Vagina (tissue), 2 donors: ENCODE measurements around the gene EFNA1.

Experiments used
- POLR2A ChIP-seq, 2 donors: fragments of 450-650 bp; IDR thresholded peaks; one replicate each; pipeline ENCODE4 v1.6.1; 2017; ENCODE audit warnings: antibody characterized with exemption in 2 of 2, mild to moderate bottlenecking in 2 of 2, moderate library complexity in 2 of 2
- TF ChIP-seq, protein P1 (sequence below), 3 experiments: fragments of 450-650 bp in 2 of 3; fragments of 200-600 bp in 1 of 3; sonication (generic) in 1 of 3; IDR thresholded peaks; one replicate each; pipeline ENCODE4 v1.5.1; 2017 to 2019; ENCODE audit warnings: antibody characterized with exemption in 3 of 3, mild to moderate bottlenecking in 2 of 3, moderate library complexity in 2 of 3

GRCh38 chr1:155121249-155121648, 6.4 kb upstream of the EFNA1 start:
- TF ChIP-seq, protein P1, sequence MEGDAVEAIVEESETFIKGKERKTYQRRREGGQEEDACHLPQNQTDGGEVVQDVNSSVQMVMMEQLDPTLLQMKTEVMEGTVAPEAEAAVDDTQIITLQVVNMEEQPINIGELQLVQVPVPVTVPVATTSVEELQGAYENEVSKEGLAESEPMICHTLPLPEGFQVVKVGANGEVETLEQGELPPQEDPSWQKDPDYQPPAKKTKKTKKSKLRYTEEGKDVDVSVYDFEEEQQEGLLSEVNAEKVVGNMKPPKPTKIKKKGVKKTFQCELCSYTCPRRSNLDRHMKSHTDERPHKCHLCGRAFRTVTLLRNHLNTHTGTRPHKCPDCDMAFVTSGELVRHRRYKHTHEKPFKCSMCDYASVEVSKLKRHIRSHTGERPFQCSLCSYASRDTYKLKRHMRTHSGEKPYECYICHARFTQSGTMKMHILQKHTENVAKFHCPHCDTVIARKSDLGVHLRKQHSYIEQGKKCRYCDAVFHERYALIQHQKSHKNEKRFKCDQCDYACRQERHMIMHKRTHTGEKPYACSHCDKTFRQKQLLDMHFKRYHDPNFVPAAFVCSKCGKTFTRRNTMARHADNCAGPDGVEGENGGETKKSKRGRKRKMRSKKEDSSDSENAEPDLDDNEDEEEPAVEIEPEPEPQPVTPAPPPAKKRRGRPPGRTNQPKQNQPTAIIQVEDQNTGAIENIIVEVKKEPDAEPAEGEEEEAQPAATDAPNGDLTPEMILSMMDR (IDR thresholded peaks at IDR 0.05) = no peak
- TF ChIP-seq POLR2A (IDR thresholded peaks at IDR 0.05) = no peak
